ENCODE data around the gene ZDHHC3. TPM values are rescaled to one million over a fixed set of nuclear protein-coding genes. Genes with fewer than 3 reads are reported as not detected.

ZDHHC3 gene
- total and polyA plus RNA-seq, 9 donors: 28.6 to 81.2 (median 46.2) TPM

DNA sequence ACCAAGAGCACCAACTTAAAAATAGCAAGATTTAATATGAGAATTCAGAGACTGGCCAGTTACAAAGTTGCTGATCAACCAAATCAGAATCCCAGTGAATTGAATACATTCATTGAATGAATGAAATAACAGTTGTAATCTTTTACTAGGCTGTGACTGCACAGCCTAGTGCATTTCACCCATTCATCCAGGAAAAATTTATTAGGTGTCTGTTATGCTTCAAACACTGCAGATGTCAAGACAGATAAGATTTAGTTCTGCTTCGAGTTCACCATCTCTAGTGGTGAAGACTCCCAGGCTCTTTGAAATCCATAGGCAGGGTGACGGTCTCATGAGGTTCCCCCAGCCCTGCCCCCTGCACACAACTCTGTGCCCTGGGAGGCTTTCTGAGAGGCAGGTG, 72.7 kb downstream of the ZDHHC3 start:
- DNase-seq: no peak
- Histone ChIP-seq H3K27ac (no peak overlapping the region), H3K4me1 (ENCODE audit: insufficient read depth) (no peaks in the 10 kb centered on the region), H3K9me3 (no peaks in the 10 kb centered on the region), H3K36me3 (no peaks in the 10 kb centered on the region), H3K27me3 (no peaks in the 10 kb centered on the region), H3K4me3 (no peak overlapping the region)
- intact Hi-C loops (cut with DNase I): no loop called here
- TF ChIP-seq EP300 (IDR thresholded peaks at IDR 0.05): no peak
- no peak for TF ChIP-seq POLR2A (IDR thresholded peaks at IDR 0.05)
- WGBS, 3 donors: 32 to 43% (median 37%) methylated on average over 2 of the region's 2 CpGs

DNA sequence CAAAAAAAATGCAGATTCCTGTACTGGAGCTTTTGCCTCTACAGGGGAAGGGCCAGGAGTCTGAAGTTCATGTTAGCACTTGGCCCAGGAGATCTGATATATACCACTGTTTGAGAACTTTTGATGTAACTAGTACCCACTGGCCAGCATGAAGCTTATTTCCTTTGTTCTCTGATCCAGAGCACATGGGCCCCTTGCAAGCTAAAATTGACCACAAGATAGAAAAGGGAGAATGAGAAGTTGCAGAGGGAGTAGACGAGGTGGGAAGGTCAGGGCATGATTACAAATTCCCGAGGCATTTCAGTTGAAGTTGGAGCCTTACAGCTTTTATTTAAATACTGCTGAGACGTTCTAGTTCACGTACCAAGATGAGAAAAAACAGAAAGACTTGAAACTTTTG, 73.3 kb downstream of the ZDHHC3 start:
- no peaks in the 10 kb centered on the region for H3K4me1 ChIP-seq (ENCODE audit: insufficient read depth)
- TF ChIP-seq POLR2A (IDR thresholded peaks at IDR 0.05): no peak
- no peak overlapping the region for H3K4me3 ChIP-seq
- H3K9me3 ChIP-seq: no peaks in the 10 kb centered on the region
- no peak overlapping the region for H3K27ac ChIP-seq
- DNase-seq: no peak
- 10 to 14% (median 12%) methylated on average over 4 of the region's 4 CpGs for WGBS, 3 donors
- intact Hi-C loops (cut with DNase I): no loop called here
- H3K36me3 ChIP-seq: no peaks in the 10 kb centered on the region
- no peaks in the 10 kb centered on the region for H3K27me3 ChIP-seq

DNA sequence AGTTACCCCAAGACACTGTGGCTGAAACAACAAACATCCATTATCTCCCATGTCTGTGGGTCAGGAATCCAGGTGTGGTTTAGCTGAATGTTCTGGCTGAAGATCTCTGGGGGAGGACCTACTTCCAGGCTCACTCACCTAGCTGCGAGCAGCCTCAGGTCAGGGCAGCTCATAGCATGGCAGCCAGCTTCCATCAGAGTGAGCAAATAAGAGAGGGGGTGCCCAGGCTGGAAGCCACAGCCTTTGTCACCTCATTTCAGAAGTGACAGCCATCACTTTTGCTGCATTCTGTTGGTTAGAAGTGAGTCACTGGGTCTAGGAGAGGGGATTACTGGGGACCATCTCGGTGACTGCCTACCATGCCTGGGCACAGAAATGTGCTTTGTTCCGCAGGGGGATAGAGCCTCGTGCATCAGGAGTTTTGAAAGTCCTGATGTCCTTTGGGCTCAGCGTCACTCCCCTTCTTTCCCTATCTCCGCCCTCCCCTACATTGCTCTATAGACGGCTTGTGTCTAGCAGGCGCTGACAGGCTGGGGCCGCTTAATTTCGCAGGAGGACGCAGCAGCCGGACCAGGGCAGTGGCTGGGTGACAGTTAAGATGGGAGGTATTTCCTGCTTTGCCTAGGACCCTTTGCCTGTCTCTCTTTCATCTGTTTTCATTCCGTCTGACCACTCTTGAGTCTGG, 76.1 kb downstream of the ZDHHC3 start:
- Histone ChIP-seq H3K4me3 (no peak overlapping the region), H3K9me3 (no peaks in the 10 kb centered on the region), H3K27me3 (no peaks in the 10 kb centered on the region), H3K4me1 (ENCODE audit: insufficient read depth) (no peaks in the 10 kb centered on the region), H3K27ac (no peak overlapping the region), H3K36me3 (no peaks in the 10 kb centered on the region)
- intact Hi-C loops (cut with DNase I): no loop called here
- no peak for DNase-seq
- TF ChIP-seq EP300 (IDR thresholded peaks at IDR 0.05) (no peak), POLR2A (IDR thresholded peaks at IDR 0.05) (no peak)
- TF ChIP-seq, protein P1, sequence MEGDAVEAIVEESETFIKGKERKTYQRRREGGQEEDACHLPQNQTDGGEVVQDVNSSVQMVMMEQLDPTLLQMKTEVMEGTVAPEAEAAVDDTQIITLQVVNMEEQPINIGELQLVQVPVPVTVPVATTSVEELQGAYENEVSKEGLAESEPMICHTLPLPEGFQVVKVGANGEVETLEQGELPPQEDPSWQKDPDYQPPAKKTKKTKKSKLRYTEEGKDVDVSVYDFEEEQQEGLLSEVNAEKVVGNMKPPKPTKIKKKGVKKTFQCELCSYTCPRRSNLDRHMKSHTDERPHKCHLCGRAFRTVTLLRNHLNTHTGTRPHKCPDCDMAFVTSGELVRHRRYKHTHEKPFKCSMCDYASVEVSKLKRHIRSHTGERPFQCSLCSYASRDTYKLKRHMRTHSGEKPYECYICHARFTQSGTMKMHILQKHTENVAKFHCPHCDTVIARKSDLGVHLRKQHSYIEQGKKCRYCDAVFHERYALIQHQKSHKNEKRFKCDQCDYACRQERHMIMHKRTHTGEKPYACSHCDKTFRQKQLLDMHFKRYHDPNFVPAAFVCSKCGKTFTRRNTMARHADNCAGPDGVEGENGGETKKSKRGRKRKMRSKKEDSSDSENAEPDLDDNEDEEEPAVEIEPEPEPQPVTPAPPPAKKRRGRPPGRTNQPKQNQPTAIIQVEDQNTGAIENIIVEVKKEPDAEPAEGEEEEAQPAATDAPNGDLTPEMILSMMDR (IDR thresholded peaks at IDR 0.05): no peak
- 46 to 53% (median 50%) methylated on average over 13 of the region's 13 CpGs for WGBS, 3 donors

DNA sequence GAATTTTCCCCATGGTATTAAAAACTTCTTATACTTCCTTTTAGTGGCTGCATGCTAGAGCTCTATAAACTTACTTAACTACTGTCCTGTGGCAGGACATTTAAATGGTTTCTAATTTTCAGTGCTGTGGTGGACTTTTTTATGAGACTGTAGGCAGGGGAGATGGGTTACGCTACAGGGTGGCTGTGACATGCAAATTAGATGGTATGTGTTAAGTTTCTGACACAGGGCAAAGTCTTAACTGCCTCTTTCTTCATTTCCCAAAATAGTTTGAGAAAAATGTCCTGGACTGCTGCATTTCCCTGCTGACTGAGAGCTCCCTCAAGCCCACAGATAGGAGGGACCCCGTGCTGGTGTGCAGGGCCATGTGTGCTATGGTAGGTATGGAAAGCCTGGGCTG, 79.5 kb downstream of the ZDHHC3 start:
- H3K27ac ChIP-seq: no peak overlapping the region
- H3K4me1 ChIP-seq (ENCODE audit: insufficient read depth): no peaks in the 10 kb centered on the region
- intact Hi-C loops (cut with DNase I): no loop called here
- H3K27me3 ChIP-seq: no peaks in the 10 kb centered on the region
- no peaks in the 10 kb centered on the region for H3K36me3 ChIP-seq
- H3K4me3 ChIP-seq: no peak overlapping the region
- no peak for DNase-seq
- no peaks in the 10 kb centered on the region for H3K9me3 ChIP-seq
- WGBS, 3 donors: 64 to 85% (median 84%) methylated on average over 2 of the region's 2 CpGs
- TF ChIP-seq POLR2A (IDR thresholded peaks at IDR 0.05) (no peak), EP300 (IDR thresholded peaks at IDR 0.05) (no peak)
- TF ChIP-seq, protein P1 (IDR thresholded peaks at IDR 0.05): no peak

DNA sequence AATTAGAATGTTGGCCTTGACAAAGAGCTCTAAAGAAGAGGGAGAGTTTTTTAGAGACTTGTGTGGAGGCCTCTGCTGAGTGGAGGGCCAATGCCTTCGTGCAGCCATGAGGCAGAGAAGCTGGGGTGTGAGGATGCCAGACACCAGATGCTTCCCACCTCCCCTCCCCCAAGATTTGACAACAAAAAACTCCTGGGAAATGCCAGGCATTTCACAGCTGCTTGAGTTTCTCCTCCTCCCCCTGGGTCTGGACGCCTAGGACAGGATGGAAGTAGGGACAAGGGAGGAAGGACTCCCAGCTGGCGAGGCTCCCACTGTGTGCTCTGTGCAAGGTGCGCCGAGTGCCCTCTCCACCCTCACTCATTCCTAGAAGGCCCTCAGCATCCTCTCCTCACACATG, 81.5 kb downstream of the ZDHHC3 start:
- intact Hi-C loops (cut with DNase I): no loop called here
- Histone ChIP-seq H3K27ac (no peak overlapping the region), H3K4me3 (no peak overlapping the region), H3K36me3 (no peaks in the 10 kb centered on the region), H3K27me3 (no peaks in the 10 kb centered on the region), H3K9me3 (no peaks in the 10 kb centered on the region), H3K4me1 (ENCODE audit: insufficient read depth) (no peaks in the 10 kb centered on the region)
- 35 to 41% (median 40%) methylated on average over 5 of the region's 5 CpGs for WGBS, 3 donors
- DNase-seq: no peak
- TF ChIP-seq EP300 (IDR thresholded peaks at IDR 0.05) (no peak), POLR2A (IDR thresholded peaks at IDR 0.05) (no peak)
- TF ChIP-seq, protein P1 (IDR thresholded peaks at IDR 0.05): no peak
